HG03558 (cell line): ENCODE results near the gene TTLL10.
"Not testable (repeated sequence)": the region's sequence is repeated elsewhere in the genome, so short reads cannot be mapped to it uniquely, and the experiment has no call there.

ENCODE experiments used
- ATAC-seq: cut with Tn5 transposase; IDR thresholded peaks from one replicate; pipeline ENCODE4 v1.9.1; 2021; ENCODE audit warnings: moderate number of reproducible peaks; ENCODE audit not compliant: unreplicated experiment; ENCODE audit errors: extremely low read depth

TTLL10 gene

DNA sequence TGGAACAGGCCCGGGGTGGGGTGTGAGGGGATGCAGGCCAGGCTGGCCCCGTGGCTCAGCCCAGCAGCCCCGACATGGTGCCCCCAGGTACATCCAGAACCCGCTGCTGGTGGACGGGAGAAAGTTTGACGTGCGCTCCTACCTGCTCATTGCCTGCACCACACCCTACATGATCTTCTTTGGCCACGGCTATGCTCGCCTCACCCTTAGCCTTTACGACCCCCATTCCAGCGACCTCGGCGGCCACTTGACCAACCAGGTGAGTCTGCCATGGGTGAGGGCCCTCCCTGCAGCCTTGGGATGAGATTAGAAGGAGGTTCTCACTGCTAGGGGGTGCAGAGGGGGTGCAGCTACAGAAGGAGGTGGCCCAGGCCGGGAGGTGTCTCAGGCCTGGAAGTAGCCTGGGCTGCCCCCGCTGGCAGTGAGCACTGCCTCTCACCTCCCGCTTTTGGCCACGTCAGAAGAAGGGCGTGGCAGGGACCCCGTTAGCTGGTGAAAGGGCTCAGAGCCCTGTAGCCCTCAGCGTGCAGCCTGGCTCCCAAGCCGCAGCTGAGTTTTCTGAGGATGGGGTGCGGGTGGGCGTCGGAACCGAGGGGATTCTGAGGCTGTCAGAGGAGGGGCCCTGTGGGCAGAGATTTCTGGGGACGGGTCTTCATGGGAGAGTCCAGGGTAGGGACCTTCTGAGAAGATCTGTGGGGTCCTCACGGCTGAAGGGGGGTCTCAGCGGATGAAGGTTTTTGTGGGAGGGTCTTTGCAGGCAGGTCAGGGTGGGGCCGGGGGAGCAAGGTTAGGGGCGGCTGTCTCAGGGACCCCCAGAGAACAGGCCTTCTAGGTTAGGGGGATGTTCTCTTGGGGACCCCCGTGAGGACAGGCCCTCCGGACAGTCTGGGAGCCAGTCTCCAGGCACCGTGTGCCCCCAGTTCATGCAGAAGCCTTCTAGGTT is 10.4 kb downstream of the TTLL10 start:
- no peak for ATAC-seq

DNA sequence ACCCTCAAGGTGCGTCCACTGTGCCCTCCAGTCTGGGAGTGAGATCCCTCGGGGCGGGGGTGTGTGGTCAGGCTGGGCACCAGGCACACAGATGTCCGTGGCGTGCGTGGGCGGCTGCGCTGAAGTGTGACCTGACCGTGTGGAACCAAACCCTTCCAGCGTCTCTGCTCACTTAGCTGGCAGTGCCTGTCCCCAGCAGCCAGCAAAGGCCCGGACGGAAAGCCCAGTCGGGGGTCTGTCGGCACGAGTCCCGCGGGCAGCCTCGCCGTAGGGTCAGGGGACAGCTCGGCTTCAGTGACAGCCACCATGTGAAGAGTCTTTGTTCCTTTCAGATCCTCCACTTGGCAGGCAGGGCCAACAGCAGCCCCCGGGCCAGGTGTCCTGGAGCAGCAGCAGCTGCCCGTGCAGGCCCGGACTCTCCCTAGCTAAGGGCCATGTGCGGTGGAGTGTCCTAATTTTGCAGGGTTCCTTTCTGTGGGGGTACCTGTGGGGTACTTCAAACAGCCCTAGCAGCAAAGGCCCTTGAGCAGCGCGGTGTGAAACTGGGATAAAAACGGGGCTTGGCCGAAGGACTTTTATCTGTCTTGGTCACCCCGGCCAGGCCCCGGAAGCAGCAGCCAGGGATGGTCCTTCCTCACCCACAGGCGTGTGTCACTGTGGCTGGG is 11.6 kb downstream of the TTLL10 start:
- ATAC-seq: no peak

DNA sequence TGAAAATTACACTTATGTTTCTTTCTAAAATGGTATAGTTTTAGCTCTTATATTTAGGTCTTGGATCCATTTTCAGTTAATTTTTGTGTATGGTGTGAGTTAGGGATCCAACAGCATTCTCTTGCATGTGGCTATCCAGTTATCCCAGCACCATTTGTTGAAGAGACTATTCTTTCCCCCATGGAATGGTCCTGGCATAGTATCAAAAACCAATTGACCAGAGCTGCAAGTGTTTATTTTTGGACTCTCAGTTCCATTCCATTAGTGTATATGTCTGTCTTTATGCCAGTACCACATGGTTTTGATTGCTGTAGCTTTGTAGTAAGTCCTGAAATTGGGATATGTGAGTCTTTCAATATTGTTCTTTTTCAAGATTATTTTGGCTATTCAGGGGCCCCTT is 14.3 kb downstream of the TTLL10 start:
- no peak for ATAC-seq

DNA sequence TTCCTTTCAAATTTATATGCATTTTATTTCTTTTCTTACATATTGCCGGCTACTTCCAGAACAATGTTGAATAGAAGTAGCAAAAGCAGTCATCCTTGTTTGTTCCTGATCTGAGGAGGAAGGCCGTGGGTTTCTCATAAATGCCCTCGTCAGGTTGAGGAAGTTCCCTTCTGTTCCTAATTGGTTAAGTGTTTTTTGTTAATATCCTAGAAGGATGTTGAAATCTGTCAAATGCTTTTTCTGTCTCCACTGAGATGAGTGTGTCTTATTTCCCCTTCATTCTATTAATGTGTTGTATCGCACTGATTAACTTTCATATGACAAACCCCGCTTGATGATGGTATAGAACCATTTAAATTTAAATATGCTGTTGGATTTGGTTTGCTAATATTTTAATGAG is 15.4 kb downstream of the TTLL10 start:
- no peak for ATAC-seq

DNA sequence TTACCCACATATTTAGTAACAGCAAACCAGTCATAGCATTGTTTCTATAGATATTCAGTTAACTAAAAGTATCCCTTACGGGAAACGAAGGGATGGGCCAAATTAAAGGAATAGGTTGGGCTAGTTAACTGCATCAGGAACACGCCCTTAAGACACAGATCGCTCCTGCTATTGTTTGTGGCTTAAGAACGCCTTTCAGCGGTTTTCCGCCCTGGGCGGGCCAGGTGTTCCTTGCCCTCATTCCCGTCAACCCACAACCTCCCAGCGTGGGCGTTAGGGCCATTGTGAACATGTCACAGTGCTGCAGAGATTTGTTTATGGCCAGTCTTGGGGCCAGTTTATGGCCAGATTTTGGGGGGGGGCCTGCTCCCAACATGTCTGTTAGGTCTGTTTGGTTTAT is 18.1 kb downstream of the TTLL10 start:
- ATAC-seq: no peak

DNA sequence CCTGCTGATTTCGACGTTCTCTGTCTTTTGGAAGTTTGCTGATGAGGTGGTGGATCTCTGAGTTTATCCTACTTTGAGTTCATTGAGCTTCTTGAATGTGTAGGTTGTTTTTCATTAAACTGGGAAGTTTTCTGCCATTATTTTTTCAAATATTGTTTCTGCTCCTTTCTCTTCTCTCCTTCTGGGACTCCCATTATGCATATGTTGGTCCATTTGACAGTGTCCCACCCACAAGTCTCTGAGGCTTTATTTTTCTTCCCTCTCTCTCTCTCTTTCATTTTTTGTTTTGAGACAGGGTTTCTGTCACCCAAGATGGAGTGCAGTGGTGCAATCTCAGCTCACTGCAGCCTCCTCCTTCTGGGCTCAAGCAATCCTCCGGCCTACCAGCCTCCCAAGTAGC is 21.0 kb downstream of the TTLL10 start:
- ATAC-seq: no peak

DNA sequence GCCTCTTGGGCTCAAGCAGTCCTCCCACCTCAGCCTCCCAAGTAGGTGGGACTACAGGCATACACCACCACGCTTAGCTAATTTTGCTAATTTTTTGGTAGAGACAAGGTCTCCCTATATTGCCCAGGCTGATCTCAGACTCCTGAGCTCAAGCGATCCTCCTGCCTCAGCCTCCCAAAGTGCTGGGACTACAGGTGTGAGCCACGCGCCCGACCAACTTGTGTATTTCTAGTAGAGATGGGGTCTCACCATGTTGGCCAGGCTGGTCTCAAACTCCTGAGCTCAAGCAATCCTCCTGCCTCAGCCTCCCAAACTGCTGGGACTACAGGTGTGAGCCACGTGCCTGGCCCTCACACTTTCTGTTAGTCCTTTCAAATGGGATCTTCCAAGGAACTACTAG is 22.0 kb downstream of the TTLL10 start:
- ATAC-seq: not testable (repeated sequence)

DNA sequence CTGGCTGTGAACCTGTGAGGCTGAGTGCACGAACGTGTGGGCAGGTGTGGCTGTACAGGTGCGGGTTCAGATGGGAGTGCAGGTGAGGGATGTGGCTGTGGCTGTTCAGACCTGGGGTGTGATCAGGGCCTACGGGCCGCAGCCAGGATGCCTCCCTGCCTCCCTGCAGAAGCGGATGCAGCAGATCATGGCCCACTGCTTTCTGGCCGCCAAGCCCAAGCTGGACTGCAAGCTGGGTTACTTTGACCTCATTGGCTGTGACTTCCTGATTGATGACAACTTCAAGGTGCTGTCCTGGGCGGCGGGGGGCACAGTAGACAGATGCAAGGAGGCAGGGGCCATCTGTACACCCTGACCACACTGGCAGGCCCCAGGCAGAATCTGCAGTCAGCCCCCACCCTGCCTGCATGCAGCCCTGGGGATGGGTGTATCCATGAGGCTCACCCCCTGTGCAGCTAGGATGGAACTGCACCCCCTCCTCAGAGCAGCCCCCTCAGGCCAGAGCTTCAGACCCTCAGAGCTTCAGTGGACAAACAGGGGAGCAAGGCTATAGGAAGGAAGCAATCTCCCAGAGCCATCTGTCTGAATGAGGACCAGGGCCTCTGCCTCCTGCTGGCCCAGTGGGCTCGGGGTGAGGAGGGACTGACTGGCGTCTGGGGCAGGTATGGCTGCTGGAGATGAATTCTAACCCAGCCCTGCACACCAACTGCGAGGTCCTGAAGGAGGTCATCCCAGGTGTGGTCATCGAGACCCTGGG is 22.9 kb downstream of the TTLL10 start:
- ATAC-seq: no peak

DNA sequence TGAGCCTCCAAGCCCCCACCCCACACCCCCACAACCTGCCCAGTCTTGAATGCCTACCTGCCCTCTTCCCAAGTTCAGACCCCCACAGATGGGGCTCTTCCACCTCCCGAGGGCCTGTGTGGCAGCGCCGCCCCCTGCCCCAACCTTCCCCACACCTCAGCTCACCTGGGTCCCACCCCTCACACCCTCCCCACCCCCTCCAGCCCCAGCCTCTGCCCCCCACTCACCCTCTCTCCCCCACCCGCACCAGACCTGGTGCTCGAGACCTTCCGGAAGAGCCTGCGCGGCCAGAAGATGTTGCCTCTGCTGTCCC is 23.5 kb downstream of the TTLL10 start:
- ATAC-seq: no peak

DNA sequence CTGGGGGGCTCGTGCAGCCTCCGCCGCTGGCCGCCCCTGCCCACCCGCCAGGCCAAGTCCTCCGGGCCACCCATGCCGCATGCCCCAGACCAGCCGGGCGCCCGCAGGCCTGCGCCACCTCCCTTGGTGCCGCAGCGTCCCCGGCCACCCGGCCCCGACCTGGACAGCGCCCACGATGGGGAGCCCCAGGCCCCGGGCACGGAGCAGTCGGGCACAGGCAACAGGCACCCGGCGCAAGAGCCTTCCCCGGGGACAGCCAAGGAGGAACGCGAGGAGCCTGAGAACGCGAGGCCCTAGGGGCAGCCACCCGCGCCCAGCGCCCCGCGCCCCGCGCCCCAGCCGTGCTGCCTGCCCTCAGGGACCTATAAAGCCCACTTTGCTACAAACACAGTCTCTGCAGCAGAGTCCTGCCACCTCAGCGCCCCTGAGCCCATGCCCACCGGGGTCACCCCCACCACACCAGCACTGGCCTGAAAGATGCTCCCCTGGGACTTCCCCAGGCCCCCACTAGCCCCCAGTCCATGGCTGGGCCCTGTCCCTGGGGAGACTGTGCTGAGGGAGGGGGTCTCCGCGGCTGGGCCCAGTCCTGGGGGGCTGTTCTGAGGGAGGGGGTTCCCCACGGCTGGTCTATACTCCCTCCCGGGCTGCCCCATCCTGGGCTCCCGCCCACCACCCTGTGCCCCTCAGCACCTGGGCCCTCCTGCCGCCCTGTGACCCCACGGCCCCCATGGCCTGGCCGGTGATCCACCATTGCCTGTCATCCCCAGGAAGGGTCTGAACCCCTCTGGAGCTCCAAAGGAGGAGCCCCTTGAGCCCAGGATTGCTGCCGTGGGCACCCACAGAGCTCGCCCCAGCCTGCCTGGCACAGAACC is 24.1 kb downstream of the TTLL10 start:
- ATAC-seq: no peak

DNA sequence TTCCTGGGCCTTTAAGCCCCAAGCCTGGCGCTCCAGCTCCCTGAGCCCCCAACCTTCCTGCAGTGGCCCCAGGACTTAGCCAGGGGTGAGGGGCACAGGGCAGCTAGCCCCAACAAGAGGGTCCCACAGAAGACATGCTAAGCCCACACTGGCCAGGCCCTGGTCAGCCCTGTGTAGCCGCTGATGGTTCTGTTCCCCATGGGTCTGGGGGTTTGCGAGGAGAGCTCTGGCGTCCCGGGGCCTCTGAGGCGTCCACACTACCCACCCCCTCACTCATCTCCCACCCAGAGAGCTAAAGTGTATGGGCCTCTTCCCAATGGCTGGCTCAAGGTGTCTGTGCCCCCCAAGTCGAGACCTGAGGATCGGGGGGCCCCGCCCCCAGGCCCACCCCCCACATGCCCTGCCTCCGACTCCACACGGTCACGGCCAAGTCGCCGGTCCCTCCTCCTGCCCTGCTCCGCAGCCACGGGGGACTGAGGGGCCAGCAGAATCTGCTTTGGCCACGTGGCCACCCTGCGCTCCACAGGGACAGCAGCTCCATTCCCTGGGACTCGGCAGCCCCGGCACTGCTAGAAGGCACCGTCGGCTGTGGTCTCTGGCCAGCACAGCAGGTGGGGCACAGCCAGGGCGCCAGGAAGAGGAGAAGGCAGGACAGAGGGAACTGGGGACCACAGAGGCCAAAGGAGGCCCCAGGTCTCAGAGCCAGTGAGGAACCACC is 24.9 kb downstream of the TTLL10 start:
- no peak for ATAC-seq

DNA sequence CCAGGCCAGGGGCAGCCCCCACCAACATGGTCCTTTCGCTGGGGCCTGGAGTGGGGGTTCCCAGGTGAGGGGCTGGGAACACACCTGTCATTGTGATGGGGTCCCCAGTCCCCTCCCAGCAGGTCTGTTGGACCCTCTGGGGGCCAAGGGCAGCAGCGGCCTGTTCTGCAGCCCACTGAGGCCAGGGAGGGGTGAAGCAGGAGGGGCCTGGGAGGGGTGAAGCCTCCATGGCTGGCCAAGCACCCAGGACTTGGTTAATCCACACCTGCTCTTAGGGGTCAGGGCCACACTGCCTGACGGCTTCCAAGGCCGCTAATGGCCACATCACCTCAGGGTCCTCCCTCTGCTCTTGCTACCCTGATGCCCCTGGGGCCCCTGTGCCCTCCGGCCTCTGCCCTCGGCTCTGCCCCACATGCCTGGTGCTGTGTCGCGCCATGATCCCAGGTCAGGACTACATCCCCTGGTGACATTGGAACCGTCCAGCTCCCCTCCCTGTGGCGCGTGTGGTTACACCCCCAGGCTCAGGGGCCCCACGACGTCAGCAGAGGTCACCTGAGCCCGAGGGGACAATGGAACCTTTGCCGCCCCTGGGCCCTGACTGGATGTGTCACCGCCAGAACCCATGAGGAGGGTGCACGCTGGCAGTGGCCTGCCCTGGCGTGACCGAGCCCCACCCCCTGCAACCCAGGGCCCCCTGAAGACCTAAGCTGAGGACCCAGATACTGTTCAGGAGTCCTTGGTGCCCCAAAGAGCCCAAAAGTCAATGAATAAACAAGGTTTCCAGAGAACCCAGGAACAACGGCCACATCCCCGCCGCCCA is 25.7 kb downstream of the TTLL10 start:
- ATAC-seq: no peak

DNA sequence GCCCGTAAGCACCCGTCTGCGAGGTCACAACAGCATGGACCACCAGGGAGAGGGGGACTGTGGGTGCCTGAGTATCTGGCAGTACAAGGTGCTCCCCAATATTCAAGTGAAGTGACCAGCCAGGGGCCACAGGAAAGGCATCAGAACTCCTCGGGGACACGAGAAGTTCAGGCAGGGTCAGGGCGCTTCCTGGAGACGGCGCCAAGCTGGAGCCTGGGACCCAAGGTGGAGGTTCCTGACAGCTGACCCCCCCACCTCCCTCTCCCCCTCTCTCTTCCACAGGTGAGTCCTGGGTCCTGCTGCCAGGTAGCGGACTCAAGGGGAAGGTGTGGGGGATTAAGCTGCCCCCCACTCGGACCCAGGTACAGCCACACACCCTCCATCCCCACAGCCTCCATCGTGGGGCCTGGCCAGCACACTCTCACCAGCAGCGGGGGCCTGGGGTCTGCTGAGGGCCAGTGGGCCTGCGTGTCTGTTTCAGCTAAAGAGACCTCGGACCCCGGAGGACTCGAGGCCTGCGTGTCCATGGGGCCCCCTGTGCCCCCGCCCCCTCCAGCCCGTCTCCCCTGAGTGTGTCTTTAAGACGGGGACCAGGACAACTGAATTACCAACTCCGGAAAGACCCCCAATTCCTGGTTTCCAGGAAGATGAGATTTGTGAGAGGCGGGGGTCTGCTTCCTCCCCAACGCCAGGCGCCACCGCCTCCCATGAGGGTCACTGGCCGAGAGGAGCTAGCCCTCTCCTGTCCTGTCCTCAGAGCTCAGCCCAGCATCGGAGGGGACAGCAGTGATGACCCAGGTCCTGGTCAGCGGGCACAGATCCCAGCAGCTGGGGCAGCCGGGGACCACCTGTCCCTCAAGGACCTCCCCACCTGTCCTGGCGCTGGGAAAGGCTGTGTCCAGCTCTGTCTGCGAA is 26.5 kb downstream of the TTLL10 start:
- ATAC-seq: no peak

DNA sequence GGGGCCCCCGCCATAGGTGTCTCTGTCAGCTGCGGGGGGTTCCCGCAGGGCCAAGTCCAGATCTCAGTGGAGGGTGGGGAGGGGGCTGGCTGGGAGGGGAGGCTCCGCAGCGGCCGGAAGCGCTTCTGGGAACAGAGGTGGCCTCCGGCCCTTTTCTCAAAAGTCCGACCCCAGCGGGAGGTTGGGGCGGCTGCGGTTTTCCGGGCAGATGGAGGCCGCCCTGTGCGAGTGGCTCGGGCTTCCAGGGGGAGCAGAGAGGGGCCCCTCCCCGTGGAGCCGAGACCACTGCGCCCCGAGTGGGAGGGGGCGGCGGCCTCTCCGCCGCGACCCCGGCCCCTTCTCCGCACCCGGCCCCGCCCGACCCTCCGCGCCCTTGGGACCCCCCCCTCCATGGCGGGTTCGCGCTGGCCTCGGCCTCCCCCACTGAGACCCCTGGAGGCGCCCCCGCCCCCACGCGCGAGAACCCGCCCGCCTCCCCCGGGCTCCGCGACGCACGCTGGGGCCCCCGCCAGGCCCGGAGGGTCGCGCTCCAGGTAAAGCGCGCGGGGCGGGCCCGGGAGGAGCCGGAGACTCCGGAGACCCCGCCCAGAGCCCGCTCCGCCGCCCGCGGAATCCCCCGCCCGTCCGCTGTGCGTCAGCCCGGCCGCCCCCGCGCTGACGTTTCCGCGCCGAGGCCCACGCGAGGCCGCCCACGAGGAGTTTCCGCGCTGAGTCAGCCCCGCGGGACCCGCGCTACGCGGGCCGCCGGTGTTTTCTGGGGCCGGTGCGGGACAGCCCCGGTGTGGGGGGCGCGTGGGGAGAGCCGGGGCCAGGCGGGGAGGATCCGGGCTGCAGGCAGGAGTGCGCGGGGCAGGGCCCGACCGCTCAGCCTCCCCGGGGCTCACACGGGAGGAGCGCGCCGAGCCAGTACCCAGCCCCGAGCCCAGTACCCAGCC is 27.5 kb downstream of the TTLL10 start:
- ATAC-seq: no peak

DNA sequence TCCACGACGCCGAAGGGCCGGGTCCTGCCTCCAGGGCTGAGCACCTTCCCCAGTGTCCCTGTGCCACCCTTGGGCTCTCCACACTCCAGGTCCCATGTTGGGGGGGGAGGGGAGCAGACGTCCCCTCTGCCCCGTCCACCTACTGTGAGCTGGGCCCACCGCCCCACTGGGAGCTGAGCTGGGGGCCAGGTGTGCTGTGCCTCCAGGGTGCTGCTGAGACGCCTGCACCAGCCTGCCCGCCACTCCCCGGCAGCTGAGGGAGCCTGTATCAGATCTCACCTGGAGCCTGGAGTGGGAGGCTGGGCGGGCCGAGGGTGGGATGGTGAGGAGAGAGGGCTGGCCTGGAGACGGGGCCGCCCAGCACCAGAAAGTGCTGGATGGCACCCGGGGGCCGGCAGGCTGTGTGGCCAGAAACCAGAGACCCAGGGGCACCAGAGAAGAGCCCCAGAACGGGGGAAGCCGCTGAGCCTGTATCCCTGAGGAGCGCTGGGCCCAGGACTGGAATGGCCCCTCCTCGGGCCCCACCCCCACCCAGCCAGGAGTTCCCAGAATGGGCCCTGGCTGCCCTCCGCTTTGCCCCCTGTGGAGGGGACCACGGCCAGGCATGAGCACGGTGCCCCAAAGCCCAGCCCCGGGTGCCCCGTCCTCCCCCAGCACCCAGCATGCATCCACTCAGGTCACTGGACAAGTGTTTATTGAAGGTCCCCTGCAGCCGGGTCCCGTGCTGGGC is 29.3 kb downstream of the TTLL10 start:
- ATAC-seq: no peak
